Karpas-422 (cell line): ENCODE data around the gene UGGT1. TPM values are rescaled to one million over a fixed set of nuclear protein-coding genes. Genes with fewer than 3 reads are reported as not detected.

Experiments
- DNase-seq: peaks from one replicate; pipeline ENCODE4 v3.0.0-alpha.2; 2015
- H2AFZ ChIP-seq: fragments of 200-600 bp; sonication (generic); 2 replicates; pipeline ENCODE4 v1.6.1; 2014; ENCODE audit warnings: antibody characterized with exemption, low read length, mixed read lengths
- H3K27ac ChIP-seq: fragments of 200-600 bp; sonication (generic); 2 replicates; pipeline ENCODE4 v1.5.1; 2014; ENCODE audit warnings: mild to moderate bottlenecking, low read length, moderate library complexity
- H3K27me3 ChIP-seq: fragments of 200-600 bp; sonication (generic); 2 replicates; pipeline ENCODE4 v1.6.1; 2014; ENCODE audit warnings: low read length, mixed read lengths
- H3K36me3 ChIP-seq: fragments of 200-600 bp; sonication (generic); 2 replicates; pipeline ENCODE4 v1.6.1; 2014; ENCODE audit warnings: low read length, mixed read lengths; ENCODE audit not compliant: insufficient read depth
- H3K4me1 ChIP-seq: fragments of 200-600 bp; sonication (generic); 2 replicates; pipeline ENCODE4 v1.6.1; 2014; ENCODE audit warnings: mild to moderate bottlenecking, low read length, mixed read lengths
- H3K4me2 ChIP-seq: fragments of 200-600 bp; sonication (generic); 2 replicates; pipeline ENCODE4 v1.6.1; 2014; ENCODE audit warnings: low read length, low read depth, mild to moderate bottlenecking; ENCODE audit not compliant: poor library complexity, severe bottlenecking
- H3K4me3 ChIP-seq: fragments of 200-600 bp; sonication (generic); 2 replicates; pipeline ENCODE4 v1.5.1; 2014; ENCODE audit warnings: mild to moderate bottlenecking, antibody characterized with exemption, low read length, mixed read lengths
- H3K79me2 ChIP-seq: fragments of 200-600 bp; sonication (generic); 2 replicates; pipeline ENCODE4 v1.6.1; 2014; ENCODE audit warnings: mild to moderate bottlenecking, low read length, mixed read lengths
- H3K9ac ChIP-seq: fragments of 200-600 bp; sonication (generic); 2 replicates; pipeline ENCODE4 v1.6.0; 2014; ENCODE audit warnings: low read length
- H3K9me2 ChIP-seq: fragments of 200-600 bp; sonication (generic), shearing (Covaris generic); replicated peaks from 2 replicates; pipeline ENCODE4 v1.6.0; 2014; ENCODE audit warnings: mild to moderate bottlenecking, low read length, moderate library complexity; ENCODE audit not compliant: insufficient read depth
- H3K9me3 ChIP-seq: fragments of 300-700, 200-600 bp; sonication (generic); 2 replicates; pipeline ENCODE4 v1.6.1; 2014; ENCODE audit warnings: low read length, mixed read lengths
- H4K20me1 ChIP-seq: fragments of 200-600 bp; sonication (generic); 2 replicates; pipeline ENCODE4 v1.6.1; 2014; ENCODE audit warnings: mild to moderate bottlenecking, antibody characterized with exemption, low read length, low read depth; ENCODE audit not compliant: insufficient read depth
- total RNA-seq: library from RNA; depleted of rRNA; stranded (reverse); fragments of >200 nt; shearing (Covaris generic); gene quantifications from 2 replicates; pipeline ENCODE4 v1.2.3, GENCODE V29; 2014; ENCODE audit warnings: low replicate concordance

The UGGT1 gene
- total RNA-seq, 1 experiment from 2014 or later, result 59.3 TPM

DNA sequence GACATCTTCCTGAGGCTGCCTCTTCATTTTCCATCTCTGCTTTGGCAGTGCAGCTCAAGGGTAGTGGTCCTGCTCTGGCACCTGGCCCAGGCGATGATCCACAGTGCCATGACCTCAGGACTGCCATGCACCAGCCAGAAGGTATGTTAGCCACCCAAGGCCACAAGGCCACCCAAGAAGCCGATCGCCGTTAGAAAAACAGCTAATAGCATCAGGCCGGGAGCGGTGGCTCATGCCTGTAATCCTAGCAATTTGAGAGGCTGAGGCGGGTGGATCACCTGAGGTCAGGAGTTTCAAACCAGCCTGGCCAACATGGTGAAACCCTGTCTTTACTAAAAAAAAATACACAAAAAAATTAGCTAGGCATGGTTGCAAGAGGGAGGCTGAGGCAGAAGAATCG is 28.4 kb upstream of the UGGT1 start:
- Histone ChIP-seq H3K9me2 (no peaks in the 10 kb centered on the region), H3K27ac (no peak overlapping the region), H3K9ac (no peak overlapping the region), H3K36me3 (no peaks in the 10 kb centered on the region), H3K4me2 (no peak overlapping the region), H3K4me1 (no peaks in the 10 kb centered on the region), H3K9me3 (no peaks in the 10 kb centered on the region), H3K27me3 (no peaks in the 10 kb centered on the region), H3K79me2 (no peaks in the 10 kb centered on the region), H4K20me1 (no peaks in the 10 kb centered on the region), H3K4me3 (no peak overlapping the region), H2AFZ (no peak overlapping the region)
- DNase-seq, result no peak

GRCh38 chr2:128064353-128064752 is 26.6 kb upstream of the UGGT1 start:
- H3K27me3 ChIP-seq, result no peaks in the 10 kb centered on the region
- H3K4me1 ChIP-seq, result no peaks in the 10 kb centered on the region
- H3K4me2 ChIP-seq, result no peak overlapping the region
- H3K79me2 ChIP-seq, result no peaks in the 10 kb centered on the region
- DNase-seq, result no peak
- H3K9ac ChIP-seq, result no peak overlapping the region
- no peaks in the 10 kb centered on the region for H3K9me3 ChIP-seq
- no peaks in the 10 kb centered on the region for H4K20me1 ChIP-seq
- no peaks in the 10 kb centered on the region for H3K9me2 ChIP-seq
- no peak overlapping the region for H3K27ac ChIP-seq
- no peak overlapping the region for H2AFZ ChIP-seq
- H3K36me3 ChIP-seq, result no peaks in the 10 kb centered on the region
- no peak overlapping the region for H3K4me3 ChIP-seq

- Histone ChIP-seq H3K27ac (no peak overlapping the region), H4K20me1 (no peaks in the 10 kb centered on the region), H3K4me2 (no peak overlapping the region), H3K9me3 (no peaks in the 10 kb centered on the region), H3K4me1 (no peaks in the 10 kb centered on the region), H3K79me2 (no peaks in the 10 kb centered on the region), H2AFZ (no peak overlapping the region), H3K9ac (no peak overlapping the region), H3K36me3 (no peaks in the 10 kb centered on the region), H3K9me2 (no peaks in the 10 kb centered on the region), H3K27me3 (no peaks in the 10 kb centered on the region), H3K4me3 (no peak overlapping the region)
- DNase-seq, result no peak
Measured at GRCh38 chr2:128069769-128070168, 21.2 kb upstream of the UGGT1 start.

DNA sequence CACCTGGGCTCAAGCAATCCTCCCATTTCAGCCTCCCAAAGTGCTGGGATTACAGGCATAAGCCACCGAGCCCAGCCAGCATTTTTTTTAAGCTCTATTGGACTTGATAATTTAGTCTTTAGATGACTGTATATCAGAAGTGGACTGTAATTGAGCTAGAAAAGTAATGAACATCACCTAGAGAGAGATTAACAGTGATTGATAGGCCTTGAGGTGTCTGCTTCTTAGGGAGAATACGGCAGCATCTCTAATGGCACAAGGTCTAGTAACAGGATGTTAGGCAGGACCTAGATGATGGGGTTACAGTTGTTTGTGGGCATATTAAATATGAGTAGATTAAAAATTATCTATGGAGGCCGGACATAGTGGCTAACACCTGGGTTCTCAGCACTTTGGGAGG is 17.7 kb upstream of the UGGT1 start:
- H2AFZ ChIP-seq, result no peak overlapping the region

DNA sequence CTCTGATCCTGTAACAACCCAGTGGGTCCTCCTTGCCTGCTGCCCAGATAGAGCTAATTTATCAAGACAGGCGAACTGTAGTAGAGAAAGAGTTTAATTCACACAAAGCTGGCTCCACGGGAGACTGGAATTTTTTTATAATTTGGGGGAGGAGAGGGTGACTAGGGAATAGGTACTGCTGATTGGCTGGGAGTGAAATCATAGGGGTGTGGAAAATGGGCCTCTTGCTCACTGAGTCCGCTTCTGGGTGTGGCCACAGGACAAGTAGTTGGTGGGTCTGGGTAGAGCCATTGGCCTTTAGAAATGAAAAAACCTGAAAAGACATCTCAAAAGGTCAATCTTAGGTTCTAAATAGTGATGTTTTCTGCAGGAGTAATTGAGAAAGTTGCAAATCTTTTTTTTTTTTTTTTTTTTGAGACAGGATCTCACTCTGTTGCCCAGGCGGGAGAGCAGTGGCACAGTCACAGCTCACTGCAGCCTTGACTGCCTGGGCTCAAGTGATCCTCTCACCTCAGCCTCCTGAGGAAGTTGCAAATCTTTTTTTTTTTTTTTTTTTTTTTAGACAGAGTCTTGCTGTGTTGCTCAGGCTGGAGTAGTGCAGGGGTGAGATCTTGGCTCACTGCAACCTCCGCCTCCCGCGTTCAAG is 14.4 kb upstream of the UGGT1 start:
- Histone ChIP-seq H3K9ac (no peak overlapping the region), H4K20me1 (no peaks in the 10 kb centered on the region), H2AFZ (no peak overlapping the region), H3K9me3 (no peaks in the 10 kb centered on the region), H3K4me3 (no peak overlapping the region), H3K9me2 (no peaks in the 10 kb centered on the region), H3K4me1 (0 out of 2 replicates have a peak, but pooled peaks cover 3% of the 10 kb centered on the region), H3K27me3 (no peaks in the 10 kb centered on the region), H3K79me2 (no peaks in the 10 kb centered on the region), H3K4me2 (no peak overlapping the region), H3K27ac (no peak overlapping the region), H3K36me3 (no peaks in the 10 kb centered on the region)
- no peak for DNase-seq

More for the DNA sequence above, 17.7 kb upstream of the UGGT1 start:
- no peaks in the 10 kb centered on the region for H4K20me1 ChIP-seq
- no peaks in the 10 kb centered on the region for H3K27me3 ChIP-seq
- H3K4me1 ChIP-seq, result 0 out of 2 replicates have a peak, but pooled peaks cover 3% of the 10 kb centered on the region
- H3K36me3 ChIP-seq, result no peaks in the 10 kb centered on the region
- H3K79me2 ChIP-seq, result no peaks in the 10 kb centered on the region
- H3K9me2 ChIP-seq, result no peaks in the 10 kb centered on the region
- H3K4me2 ChIP-seq, result no peak overlapping the region
- H3K27ac ChIP-seq, result no peak overlapping the region
- DNase-seq, result no peak
- no peak overlapping the region for H3K9ac ChIP-seq
- no peaks in the 10 kb centered on the region for H3K9me3 ChIP-seq
- no peak overlapping the region for H3K4me3 ChIP-seq

GRCh38 chr2:128084757-128085156 is 6.2 kb upstream of the UGGT1 start:
- no peaks in the 10 kb centered on the region for H4K20me1 ChIP-seq
- H3K4me3 ChIP-seq, result no peak overlapping the region
- no peak for DNase-seq
- no peaks in the 10 kb centered on the region for H3K79me2 ChIP-seq
- H3K27me3 ChIP-seq, result no peaks in the 10 kb centered on the region
- no peak overlapping the region for H3K4me2 ChIP-seq
- no peak overlapping the region for H3K27ac ChIP-seq
- H3K4me1 ChIP-seq, result peaks cover 7% of the 10 kb centered on the region
- peaks cover 7% of the 10 kb centered on the region for H3K9me3 ChIP-seq
- no peak overlapping the region for H2AFZ ChIP-seq
- H3K9me2 ChIP-seq, result no peaks in the 10 kb centered on the region
- H3K9ac ChIP-seq, result no peak overlapping the region
- H3K36me3 ChIP-seq, result no peaks in the 10 kb centered on the region

GRCh38 chr2:128086244-128086643 is 4.8 kb upstream of the UGGT1 start:
- no peaks in the 10 kb centered on the region for H4K20me1 ChIP-seq
- H3K79me2 ChIP-seq, result peaks cover 2% of the 10 kb centered on the region
- peaks cover 10% of the 10 kb centered on the region for H3K4me1 ChIP-seq
- no peaks in the 10 kb centered on the region for H3K27me3 ChIP-seq
- no peak overlapping the region for H3K9ac ChIP-seq
- peaks cover 7% of the 10 kb centered on the region for H3K9me3 ChIP-seq
- no peak for DNase-seq
- H3K9me2 ChIP-seq, result no peaks in the 10 kb centered on the region
- no peak overlapping the region for H3K4me3 ChIP-seq
- no peak overlapping the region for H3K27ac ChIP-seq
- no peaks in the 10 kb centered on the region for H3K36me3 ChIP-seq
- no peak overlapping the region for H2AFZ ChIP-seq
- no peak overlapping the region for H3K4me2 ChIP-seq

GRCh38 chr2:128090575-128090944 is 440 bp upstream of the UGGT1 start:
- peaks cover 45% of the 10 kb centered on the region for H3K79me2 ChIP-seq
- H3K9me2 ChIP-seq, result no peaks in the 10 kb centered on the region
- H3K4me1 ChIP-seq, result peaks cover 40% of the 10 kb centered on the region
- peak overlapping the region; percentile 75 for H2AFZ ChIP-seq
- H3K4me3 ChIP-seq, result peak overlapping the region; percentile 85
- H3K9me3 ChIP-seq, result no peaks in the 10 kb centered on the region
- H3K4me2 ChIP-seq, result peak overlapping the region; percentile 86
- peak overlapping the region; percentile 64 for H3K27ac ChIP-seq
- peak overlapping the region; percentile 94 for H3K9ac ChIP-seq
- H3K36me3 ChIP-seq, result peaks cover 5% of the 10 kb centered on the region; the same call in 1 of the 2 replicates
- no peaks in the 10 kb centered on the region for H4K20me1 ChIP-seq
- H3K27me3 ChIP-seq, result no peaks in the 10 kb centered on the region
- no peak for DNase-seq
